ENCODE data around the gene KANTR. TPM values are rescaled to one million over a fixed set of nuclear protein-coding genes. Genes with fewer than 3 reads are reported as not detected.

Gene KANTR
- total RNA-seq, 3 donors from 2014 or later = 10.5 to 18.5 (median 15.7) TPM

DNA sequence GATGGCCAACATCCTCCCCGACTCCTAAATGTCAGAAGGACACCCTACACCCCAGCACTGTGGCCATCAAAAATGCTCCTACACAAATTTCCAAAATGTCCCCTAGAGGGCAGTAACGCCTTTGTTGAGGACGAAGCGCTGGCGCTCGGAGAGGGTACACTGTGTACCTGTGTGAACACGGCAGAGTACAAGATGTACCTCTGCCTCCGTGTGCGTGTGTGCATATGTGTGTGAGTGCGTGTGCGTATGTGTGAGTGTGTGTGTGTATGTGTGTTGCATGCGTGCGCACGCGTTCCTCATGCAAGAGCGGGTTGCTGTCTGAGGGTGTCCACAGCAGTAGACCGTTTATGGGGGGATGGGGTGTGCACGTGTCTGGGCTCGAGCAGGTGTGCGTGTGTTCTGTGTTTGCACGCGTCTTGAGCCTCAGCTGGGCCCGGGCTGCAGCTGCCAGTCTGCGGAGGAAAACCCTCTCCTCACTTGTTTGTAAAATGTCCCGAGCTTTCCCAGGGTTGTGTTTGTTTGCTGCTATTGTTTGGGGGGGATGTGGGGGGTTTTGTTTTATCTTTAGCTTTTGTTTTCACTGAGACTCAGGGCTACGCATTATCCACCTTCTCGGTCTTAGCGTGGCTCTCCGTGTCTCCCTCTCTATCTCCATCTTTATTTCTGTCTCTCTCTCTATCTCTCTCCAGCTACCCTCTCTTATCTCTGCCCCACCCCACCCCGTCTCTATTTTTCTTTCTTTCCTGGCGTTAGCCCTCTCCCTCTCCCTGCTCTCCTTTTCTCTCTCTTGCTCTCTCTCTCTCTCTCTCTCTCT lies 22.1 kb upstream of the KANTR start:
- DNase-seq (peak; percentile 54 to 80 (median 76)), ATAC-seq (peak; percentile 95)
- Histone ChIP-seq H3K4me1 (ENCODE audit: low read depth) (no peaks in the 10 kb centered on the region), H3K36me3 (ENCODE audit: low read depth) (no peaks in the 10 kb centered on the region), H3K4me3 (no peak overlapping the region), H3K9me3 (no peaks in the 10 kb centered on the region)
- intact Hi-C loops (cut with DNase I, micrococcal nuclease) = no loop called here
- TF ChIP-seq, protein P1, sequence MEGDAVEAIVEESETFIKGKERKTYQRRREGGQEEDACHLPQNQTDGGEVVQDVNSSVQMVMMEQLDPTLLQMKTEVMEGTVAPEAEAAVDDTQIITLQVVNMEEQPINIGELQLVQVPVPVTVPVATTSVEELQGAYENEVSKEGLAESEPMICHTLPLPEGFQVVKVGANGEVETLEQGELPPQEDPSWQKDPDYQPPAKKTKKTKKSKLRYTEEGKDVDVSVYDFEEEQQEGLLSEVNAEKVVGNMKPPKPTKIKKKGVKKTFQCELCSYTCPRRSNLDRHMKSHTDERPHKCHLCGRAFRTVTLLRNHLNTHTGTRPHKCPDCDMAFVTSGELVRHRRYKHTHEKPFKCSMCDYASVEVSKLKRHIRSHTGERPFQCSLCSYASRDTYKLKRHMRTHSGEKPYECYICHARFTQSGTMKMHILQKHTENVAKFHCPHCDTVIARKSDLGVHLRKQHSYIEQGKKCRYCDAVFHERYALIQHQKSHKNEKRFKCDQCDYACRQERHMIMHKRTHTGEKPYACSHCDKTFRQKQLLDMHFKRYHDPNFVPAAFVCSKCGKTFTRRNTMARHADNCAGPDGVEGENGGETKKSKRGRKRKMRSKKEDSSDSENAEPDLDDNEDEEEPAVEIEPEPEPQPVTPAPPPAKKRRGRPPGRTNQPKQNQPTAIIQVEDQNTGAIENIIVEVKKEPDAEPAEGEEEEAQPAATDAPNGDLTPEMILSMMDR (IDR thresholded peaks at IDR 0.05) = no peak

DNA sequence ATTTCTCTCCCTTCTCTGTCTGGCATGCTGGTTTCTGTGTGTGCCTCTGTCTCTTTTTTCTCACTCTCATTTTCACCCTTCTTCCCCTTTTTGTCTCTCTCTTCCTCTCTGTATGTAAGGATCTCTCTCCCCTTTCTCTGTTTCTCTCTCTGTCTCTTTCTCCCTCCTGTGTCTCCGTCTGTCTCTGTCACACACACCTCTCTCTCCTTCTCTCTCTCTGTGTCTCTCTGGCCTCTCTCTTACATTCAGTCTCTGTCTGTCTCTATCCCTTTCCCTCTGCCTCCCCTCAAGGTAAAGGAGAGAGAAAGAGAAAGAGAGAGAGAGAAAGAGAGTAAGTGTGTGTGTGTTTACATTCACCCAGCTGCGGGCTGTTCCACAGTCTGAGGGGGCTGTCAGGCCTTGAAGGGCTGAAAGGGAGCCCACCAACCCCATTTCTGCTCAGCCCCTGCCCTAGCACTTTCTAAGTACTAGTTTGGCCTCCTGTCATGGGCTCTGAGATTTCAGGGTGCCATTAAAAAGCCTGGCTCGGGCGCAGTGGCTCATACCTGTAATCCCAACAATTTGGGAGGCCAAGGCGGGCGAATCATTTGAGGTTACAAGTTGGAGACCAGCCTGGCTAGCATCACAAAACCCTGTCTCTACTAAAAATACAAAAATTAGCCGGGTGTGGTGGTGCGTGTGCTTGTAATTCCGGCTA lies 21.4 kb upstream of the KANTR start:
- ATAC-seq = peak; percentile 6
- TF ChIP-seq, protein P1 (IDR thresholded peaks at IDR 0.05) = no peak
- no peak overlapping the region for H3K4me3 ChIP-seq

DNA sequence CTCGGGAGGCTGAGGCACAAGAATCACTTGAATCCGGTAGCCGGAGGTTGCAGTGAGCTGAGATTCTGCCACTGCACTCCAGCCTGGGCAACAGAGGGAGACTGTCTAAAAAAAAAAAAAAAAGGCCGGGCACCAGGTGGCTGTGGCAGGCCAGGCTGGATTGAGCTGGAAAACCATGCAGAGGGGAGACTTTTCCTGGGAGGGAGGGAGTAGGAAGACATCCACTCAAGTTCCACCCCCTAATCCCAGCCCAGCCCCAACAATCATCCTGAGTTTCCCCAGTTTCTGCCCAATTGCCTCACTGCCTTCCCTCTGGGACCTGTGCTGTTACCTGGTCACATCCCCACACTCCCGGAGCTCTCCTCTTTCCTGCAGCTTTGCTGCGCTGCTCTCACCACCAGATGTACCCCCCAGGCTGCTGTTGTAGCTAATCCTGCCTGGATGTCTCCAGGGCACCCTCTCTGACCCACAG lies 20.8 kb upstream of the KANTR start:
- TF ChIP-seq, protein P1 (IDR thresholded peaks at IDR 0.05) = no peak
- Histone ChIP-seq H3K4me3 (no peak overlapping the region), H3K9me3 (no peaks in the 10 kb centered on the region), H3K4me1 (ENCODE audit: low read depth) (no peaks in the 10 kb centered on the region), H3K36me3 (ENCODE audit: low read depth) (no peaks in the 10 kb centered on the region)
- ATAC-seq (no peak), DNase-seq (no peak)
- intact Hi-C loops (cut with DNase I, micrococcal nuclease) = no loop called here

More for the DNA sequence above, 21.4 kb upstream of the KANTR start:
- Histone ChIP-seq H3K9me3 (no peaks in the 10 kb centered on the region), H3K36me3 (ENCODE audit: low read depth) (no peaks in the 10 kb centered on the region), H3K4me1 (ENCODE audit: low read depth) (no peaks in the 10 kb centered on the region)
- intact Hi-C loops (cut with DNase I, micrococcal nuclease) = no loop called here
- no peak for DNase-seq

DNA sequence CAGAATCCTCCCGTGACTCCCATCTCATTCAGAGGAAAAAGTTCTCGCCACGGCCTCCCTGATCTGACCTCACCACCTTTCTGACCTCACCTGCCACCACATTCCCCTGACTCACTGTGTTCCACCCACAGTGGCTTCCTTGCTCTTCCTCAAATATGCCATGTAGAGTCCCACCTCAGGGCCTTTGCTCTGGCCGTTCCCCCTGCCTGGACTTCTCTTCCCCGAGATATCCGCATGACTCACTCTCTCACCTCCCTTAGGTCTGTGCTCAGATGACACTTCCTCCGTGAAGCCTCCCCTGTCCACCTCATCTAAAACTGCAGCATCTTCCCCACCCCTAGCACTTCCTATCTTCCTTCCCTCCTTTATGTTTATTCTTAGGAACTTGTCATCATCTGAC lies 18.9 kb upstream of the KANTR start:
- Histone ChIP-seq H3K9me3 (no peaks in the 10 kb centered on the region), H3K4me3 (no peak overlapping the region), H3K36me3 (ENCODE audit: low read depth) (no peaks in the 10 kb centered on the region), H3K4me1 (ENCODE audit: low read depth) (no peaks in the 10 kb centered on the region)
- ATAC-seq (no peak), DNase-seq (no peak)
- TF ChIP-seq, protein P1 (IDR thresholded peaks at IDR 0.05) = no peak
- intact Hi-C loops (cut with DNase I, micrococcal nuclease) = no loop called here

DNA sequence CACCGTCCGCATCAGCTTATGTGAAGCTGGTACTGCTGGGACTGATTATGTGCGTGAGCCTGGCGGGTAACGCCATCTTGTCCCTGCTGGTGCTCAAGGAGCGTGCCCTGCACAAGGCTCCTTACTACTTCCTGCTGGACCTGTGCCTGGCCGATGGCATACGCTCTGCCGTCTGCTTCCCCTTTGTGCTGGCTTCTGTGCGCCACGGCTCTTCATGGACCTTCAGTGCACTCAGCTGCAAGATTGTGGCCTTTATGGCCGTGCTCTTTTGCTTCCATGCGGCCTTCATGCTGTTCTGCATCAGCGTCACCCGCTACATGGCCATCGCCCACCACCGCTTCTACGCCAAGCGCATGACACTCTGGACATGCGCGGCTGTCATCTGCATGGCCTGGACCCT lies 17.3 kb upstream of the KANTR start:
- ATAC-seq (no peak), DNase-seq (no peak)
- TF ChIP-seq, protein P1 (IDR thresholded peaks at IDR 0.05) = no peak
- H3K4me1 ChIP-seq (ENCODE audit: low read depth) = no peaks in the 10 kb centered on the region
- no peaks in the 10 kb centered on the region for H3K9me3 ChIP-seq
- H3K4me3 ChIP-seq = no peak overlapping the region
- intact Hi-C loops (cut with DNase I, micrococcal nuclease) = no loop called here
- no peaks in the 10 kb centered on the region for H3K36me3 ChIP-seq (ENCODE audit: low read depth)
